HG03457 (cell line): ENCODE measurements around the gene PHF11.

Experiments used
- ATAC-seq: cut with Tn5 transposase; IDR thresholded peaks from one replicate; pipeline ENCODE4 v1.9.1; 2021; ENCODE audit warnings: moderate number of reproducible peaks; ENCODE audit not compliant: unreplicated experiment

The PHF11 gene

GRCh38 chr13:49497272-49497671, 1.5 kb downstream of the PHF11 start:
- ATAC-seq: no peak

GRCh38 chr13:49498206-49498605, 2.5 kb downstream of the PHF11 start:
- no peak for ATAC-seq

GRCh38 chr13:49499889-49500660, 4.3 kb downstream of the PHF11 start:
- no peak for ATAC-seq

DNA sequence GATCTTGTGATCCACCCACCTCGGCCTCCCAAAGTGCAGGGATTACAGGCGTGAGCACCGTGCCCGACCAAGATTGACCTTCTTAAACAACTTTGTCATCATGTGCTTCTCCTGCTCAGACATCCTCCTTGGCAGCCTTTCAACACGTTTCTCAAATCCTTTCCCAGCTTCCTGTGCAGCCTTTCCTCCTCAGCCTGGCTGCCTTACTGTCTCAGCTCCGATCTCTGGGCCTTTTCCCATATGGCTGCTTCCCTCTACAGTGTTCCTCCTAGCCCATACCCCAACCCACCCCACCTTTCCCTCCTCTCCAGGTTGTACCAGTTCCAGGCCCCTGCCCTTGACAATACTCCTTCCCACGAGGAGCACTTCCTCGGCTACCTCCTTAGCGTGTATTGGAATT, 7.2 kb downstream of the PHF11 start:
- ATAC-seq: no peak

- no peak for ATAC-seq
These were observed 8.2 kb downstream of the PHF11 start for GRCh38 chr13:49503951-49504350.

- no peak for ATAC-seq
These were observed 16.8 kb downstream of the PHF11 start for GRCh38 chr13:49512578-49512977.

DNA sequence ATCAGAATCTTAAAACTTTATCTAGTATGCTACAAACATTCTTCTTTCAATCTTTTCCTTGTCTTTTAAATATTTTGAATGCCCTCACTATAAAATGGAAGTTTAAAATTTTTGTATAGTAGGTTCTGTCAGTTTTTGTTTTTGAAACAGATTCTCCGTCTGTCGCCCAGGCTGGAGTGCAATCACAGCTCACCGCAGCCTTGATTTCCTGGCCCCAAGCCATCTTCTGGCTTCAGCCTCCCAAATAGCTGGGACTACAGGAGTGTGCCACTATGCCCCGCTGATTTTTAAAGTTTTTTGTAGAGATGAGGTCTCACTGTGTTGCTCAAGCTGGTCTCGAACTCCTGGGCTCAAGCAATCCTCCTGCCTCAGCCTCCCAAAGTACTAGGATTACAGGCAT, 20.7 kb downstream of the PHF11 start:
- ATAC-seq: no peak

DNA sequence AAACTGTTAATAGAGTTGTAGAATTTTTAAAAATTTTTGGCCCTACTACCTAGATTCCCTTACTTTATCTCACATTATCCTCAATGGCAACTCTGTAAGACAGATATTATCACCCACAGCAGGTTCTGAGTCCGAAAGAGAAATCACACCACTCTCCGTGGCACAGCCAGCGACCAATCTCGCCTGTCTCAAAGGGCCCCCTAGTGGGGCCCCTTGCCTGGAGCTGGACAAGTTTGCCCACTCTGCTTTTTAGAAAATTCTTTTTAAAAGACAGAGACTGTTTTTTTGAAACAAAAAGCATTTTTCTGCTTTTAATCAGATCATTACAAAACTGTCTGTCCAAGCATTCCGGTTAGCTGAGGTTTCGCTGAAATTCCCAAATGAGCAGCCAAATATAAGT, 21.7 kb downstream of the PHF11 start:
- no peak for ATAC-seq

GRCh38 chr13:49521224-49521623, 25.5 kb downstream of the PHF11 start:
- ATAC-seq: no peak

GRCh38 chr13:49524740-49525501, 29.2 kb downstream of the PHF11 start:
- no peak for ATAC-seq

- ATAC-seq: no peak
These were observed 31.4 kb downstream of the PHF11 start for GRCh38 chr13:49527123-49527522.

- ATAC-seq: no peak
These were observed 32.4 kb downstream of the PHF11 start for GRCh38 chr13:49528161-49528560.

DNA sequence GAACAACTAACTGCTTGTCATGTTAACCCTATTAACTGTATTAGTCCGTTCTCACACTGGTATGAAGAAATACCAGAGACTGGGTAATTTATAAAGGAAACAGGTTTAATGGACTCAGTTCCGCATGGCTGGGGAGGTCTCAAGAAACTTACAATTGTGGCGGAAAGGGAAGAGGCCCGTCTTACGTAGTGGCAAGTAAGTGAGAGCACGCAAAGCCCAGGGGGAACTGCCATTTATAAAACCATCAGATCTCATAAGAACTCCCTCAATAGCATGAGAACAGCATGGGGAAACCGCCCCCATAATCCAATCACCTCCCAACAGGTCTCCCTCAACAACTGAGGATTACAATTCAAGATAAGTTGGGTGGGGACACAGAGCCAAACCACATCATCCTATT, 34.7 kb downstream of the PHF11 start:
- ATAC-seq: no peak

DNA sequence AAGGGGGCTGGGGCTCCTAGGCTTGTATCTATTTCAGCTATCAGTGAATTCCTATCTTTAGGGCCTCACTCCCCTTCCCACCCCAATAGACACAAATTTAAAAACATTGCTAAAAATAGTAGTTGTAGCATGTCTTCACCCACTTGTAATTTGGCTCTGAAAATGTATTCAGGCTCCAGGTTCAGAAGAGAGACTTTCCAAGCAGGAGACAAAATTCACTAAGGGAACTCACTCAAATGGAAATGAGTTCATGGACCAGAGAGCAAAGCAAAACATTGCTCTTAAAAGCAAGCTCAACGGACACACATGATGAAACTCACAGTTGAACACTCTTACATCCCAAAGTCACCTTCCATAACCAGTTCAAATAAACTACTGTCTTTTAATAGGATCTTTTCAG, 36.8 kb downstream of the PHF11 start:
- ATAC-seq: no peak

DNA sequence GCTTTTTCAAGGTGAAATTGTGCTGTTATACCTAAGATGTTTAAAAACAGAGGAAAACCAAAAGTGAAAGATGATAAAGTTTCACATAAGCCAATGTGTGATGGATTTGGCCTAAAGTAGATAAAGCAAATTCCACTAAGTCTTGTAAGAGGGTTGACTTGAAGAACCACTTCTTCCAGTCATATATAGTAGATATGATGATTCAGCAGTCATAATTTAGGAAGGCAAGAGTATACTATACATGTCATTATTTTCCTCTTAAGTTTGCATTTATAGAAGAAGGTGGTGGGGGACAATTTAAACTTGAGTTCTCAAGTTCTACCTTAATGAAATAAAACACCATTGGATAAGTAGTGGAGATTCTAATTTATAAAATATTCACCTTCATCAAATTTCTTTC, 37.3 kb downstream of the PHF11 start:
- ATAC-seq: no peak

- ATAC-seq: no peak
These were observed 38.0 kb downstream of the PHF11 start for GRCh38 chr13:49533591-49534269.

GRCh38 chr13:49536144-49536873, 40.6 kb downstream of the PHF11 start:
- no peak for ATAC-seq

- ATAC-seq: no peak
These were observed 42.7 kb downstream of the PHF11 start for GRCh38 chr13:49538404-49538803.

DNA sequence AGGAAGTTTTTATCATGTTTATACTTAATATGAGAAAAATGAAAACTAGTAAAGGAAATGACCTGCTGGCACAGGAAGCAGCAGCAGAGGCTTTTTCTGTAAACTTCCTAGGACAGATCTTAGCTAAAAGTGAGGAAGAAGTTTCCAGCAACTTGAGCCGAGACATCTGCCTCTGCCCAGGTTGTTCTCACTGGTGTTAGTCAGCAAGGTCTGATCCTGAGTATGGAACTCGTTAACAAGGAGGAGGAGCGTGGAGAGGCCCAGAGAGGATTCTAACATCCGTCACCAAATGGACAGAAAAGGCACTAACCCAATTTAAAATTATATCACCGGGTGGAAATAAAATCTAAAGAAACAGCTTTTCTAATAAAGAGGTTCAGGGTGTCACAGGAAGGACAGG, 43.6 kb downstream of the PHF11 start:
- ATAC-seq: no peak

DNA sequence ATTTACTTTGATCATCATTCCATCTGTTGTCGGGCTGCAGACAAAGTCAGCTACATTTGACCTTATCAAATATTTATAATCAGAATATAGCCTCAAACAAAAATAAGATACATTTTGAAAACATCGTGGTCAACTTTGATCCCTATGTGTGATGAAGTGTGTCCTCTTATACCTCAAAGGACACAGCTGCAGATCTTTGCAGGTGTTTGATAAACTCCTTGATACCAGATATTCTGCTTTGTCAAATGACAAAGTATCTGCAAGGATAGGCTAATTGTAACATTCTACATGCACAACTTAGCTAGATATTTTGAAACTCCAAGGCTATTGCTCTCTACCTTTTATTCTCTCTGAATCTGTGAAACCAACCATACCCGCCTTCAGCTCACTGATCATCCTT, 44.0 kb downstream of the PHF11 start:
- ATAC-seq: no peak

DNA sequence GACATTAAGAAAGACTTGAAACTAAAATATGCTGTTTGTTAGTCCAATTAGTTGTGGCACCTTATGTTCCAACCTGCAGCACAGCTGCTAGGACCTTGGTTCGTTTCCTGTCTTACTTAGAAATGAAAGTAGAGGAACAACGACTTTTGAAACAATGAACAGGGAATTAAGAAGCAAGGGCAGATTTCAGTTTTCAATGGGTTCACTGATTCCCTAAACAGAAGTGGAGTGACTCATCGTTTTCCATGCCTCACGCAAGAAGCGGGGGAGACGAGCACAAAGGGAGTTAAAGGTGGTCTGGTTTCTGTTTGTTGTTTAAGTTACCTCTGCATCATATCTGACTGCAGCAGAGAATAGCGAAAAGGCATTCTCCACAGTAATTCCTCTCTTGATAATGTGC, 44.8 kb downstream of the PHF11 start:
- no peak for ATAC-seq
